ENCODE measurements around the gene PTPMT1.
A peak's percentile ranks its signal among the peaks of the same experiment; 100 is the strongest.

PTPMT1 gene

DNA sequence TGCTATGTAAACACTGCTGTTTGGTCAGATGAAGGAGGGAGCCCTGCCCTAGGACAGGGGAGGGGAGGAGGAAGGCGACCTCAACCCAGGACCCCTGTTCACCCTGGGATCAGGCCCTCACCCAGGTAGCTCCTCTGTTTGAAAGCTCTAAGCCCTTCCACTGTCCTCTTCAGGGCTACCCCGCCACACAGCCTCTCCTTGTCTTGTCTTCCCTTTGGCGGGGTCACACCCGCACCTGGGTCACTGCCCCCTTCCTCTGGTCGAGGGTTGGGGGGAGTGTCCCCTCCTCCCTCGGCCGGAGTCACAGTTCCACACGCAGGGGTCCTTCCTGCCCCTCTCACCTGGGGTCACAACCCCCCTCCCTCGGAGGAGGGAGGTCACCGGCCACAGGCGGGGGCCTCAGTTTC lies 463 bp upstream of the PTPMT1 start:
- Histone ChIP-seq H3K79me2 (peaks cover 6% of the 10 kb centered on the region), H3K9me3 (ENCODE audit: control insufficient read depth, low read length) (no peaks in the 10 kb centered on the region), H2AFZ (peak overlapping the region; percentile 81), H3K27ac (peak overlapping the region; percentile 47), H3K4me3 (ENCODE audit: low read depth, low read length) (peak overlapping the region; percentile 63), H3K36me3 (ENCODE audit: control insufficient read depth, insufficient read depth, low read length) (no peaks in the 10 kb centered on the region), H3K4me2 (ENCODE audit: low read length) (peak overlapping the region; percentile 80), H3K9ac (no peak overlapping the region), H3K27me3 (ENCODE audit: control insufficient read depth, insufficient read depth, low read length) (no peaks in the 10 kb centered on the region), H3K4me1 (no peaks in the 10 kb centered on the region)
- TF ChIP-seq, protein P1, sequence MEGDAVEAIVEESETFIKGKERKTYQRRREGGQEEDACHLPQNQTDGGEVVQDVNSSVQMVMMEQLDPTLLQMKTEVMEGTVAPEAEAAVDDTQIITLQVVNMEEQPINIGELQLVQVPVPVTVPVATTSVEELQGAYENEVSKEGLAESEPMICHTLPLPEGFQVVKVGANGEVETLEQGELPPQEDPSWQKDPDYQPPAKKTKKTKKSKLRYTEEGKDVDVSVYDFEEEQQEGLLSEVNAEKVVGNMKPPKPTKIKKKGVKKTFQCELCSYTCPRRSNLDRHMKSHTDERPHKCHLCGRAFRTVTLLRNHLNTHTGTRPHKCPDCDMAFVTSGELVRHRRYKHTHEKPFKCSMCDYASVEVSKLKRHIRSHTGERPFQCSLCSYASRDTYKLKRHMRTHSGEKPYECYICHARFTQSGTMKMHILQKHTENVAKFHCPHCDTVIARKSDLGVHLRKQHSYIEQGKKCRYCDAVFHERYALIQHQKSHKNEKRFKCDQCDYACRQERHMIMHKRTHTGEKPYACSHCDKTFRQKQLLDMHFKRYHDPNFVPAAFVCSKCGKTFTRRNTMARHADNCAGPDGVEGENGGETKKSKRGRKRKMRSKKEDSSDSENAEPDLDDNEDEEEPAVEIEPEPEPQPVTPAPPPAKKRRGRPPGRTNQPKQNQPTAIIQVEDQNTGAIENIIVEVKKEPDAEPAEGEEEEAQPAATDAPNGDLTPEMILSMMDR (IDR thresholded peaks at IDR 0.05) = no peak

DNA sequence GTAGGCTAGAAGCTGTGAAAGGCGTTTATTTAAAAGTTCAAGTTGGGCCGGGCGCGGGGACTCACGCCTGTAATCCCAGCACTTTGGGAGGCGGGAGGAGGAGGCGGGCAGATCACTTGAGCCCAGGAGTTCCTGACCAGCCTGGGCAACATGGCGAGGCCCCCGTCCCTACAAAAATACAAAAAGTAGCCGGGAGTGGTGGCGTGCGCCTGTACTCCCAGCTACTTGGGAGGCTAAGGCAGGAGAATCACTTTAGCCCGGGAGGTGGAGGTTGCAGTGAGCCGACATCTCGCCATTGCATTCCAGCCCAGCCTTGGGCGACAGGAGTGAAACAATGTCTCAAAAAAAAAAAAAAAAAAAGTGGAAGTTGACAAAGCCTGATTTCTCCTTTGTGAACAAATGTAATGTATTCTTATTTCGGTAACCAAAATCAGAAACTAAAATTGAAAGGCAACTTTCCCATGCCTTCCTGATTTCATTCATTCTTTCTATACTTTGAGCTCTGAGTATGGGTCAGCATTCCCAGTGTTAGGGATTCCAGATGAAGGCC lies 825 bp downstream of the PTPMT1 start:
- Histone ChIP-seq H3K4me2 (ENCODE audit: low read length) (peak overlapping the region; percentile 80), H3K79me2 (peaks cover 6% of the 10 kb centered on the region), H3K27ac (no peak overlapping the region), H2AFZ (peak overlapping the region; percentile 87), H3K4me1 (no peaks in the 10 kb centered on the region), H3K9me3 (ENCODE audit: control insufficient read depth, low read length) (no peaks in the 10 kb centered on the region), H3K4me3 (ENCODE audit: low read depth, low read length) (peak overlapping the region; percentile 64), H3K27me3 (ENCODE audit: control insufficient read depth, insufficient read depth, low read length) (no peaks in the 10 kb centered on the region), H3K9ac (no peak overlapping the region), H3K36me3 (ENCODE audit: control insufficient read depth, insufficient read depth, low read length) (no peaks in the 10 kb centered on the region)
- TF ChIP-seq, protein P1 (IDR thresholded peaks at IDR 0.05) = no peak

DNA sequence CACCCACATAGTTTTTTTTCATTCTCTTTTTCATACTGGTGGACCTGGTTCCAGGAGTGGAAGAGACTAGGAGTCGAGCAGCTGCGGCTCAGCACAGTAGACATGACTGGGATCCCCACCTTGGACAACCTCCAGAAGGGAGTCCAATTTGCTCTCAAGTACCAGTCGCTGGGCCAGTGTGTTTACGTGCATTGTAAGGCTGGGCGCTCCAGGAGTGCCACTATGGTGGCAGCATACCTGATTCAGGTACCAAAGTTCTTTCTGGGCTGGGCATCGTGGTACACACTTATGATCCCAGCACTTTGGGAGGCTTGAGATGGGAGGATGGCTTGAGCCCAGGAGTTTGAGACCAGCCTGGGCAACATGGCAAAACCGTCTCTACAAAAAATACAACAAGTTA lies 4.2 kb downstream of the PTPMT1 start:
- Histone ChIP-seq H3K27ac (no peak overlapping the region), H3K27me3 (ENCODE audit: control insufficient read depth, insufficient read depth, low read length) (no peaks in the 10 kb centered on the region), H3K4me1 (no peaks in the 10 kb centered on the region)

DNA sequence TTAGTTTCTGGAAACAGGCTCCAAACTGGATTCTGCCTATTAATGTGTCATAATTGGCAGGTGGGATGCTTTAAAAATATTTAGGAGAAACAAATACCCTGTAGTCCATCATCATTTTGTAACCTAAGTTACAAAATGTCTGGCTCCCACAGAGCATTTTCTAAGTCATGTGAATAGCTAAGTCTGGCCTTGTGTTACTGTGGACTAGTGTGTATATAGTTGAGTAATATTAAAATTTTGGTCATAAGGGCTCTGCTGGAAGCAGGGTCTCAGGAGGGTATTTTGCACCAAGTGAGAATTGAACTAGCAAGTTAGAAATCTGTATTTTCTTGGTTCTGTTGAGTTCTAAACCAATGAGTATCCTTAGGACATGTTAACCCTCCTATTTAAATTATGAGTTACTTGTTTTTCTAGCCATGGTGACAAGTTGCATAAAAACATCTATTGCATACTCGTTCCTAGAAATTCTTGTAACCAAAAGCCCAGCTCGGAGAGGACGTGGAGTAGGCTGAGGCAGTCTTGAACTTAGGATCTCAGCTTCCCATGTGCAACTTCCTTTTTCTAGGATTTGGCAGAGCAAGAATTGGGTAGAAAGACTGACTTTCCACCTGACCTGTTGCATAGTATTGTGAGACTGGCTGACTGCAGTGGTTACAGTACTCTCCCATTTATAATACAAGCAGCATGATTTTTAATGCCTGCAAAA lies 5.4 kb downstream of the PTPMT1 start:
- H3K4me3 ChIP-seq (ENCODE audit: low read depth, low read length) = no peak overlapping the region
- no peak overlapping the region for H2AFZ ChIP-seq
- TF ChIP-seq, protein P1 (IDR thresholded peaks at IDR 0.05) = no peak
- no peak overlapping the region for H3K9ac ChIP-seq
- no peaks in the 10 kb centered on the region for H3K27me3 ChIP-seq (ENCODE audit: control insufficient read depth, insufficient read depth, low read length)
- no peaks in the 10 kb centered on the region for H3K36me3 ChIP-seq (ENCODE audit: control insufficient read depth, insufficient read depth, low read length)
- H3K4me1 ChIP-seq = no peaks in the 10 kb centered on the region
- H3K27ac ChIP-seq = no peak overlapping the region
- H3K9me3 ChIP-seq (ENCODE audit: control insufficient read depth, low read length) = no peaks in the 10 kb centered on the region
- H3K79me2 ChIP-seq = peaks cover 4% of the 10 kb centered on the region
- H3K4me2 ChIP-seq (ENCODE audit: low read length) = no peak overlapping the region

More for the DNA sequence above, 4.2 kb downstream of the PTPMT1 start:
- no peak overlapping the region for H3K4me2 ChIP-seq (ENCODE audit: low read length)
- H3K4me3 ChIP-seq (ENCODE audit: low read depth, low read length) = no peak overlapping the region
- H2AFZ ChIP-seq = no peak overlapping the region
- peaks cover 6% of the 10 kb centered on the region for H3K79me2 ChIP-seq
- TF ChIP-seq, protein P1 (IDR thresholded peaks at IDR 0.05) = no peak
- H3K36me3 ChIP-seq (ENCODE audit: control insufficient read depth, insufficient read depth, low read length) = no peaks in the 10 kb centered on the region
- no peak overlapping the region for H3K9ac ChIP-seq
- no peaks in the 10 kb centered on the region for H3K9me3 ChIP-seq (ENCODE audit: control insufficient read depth, low read length)

DNA sequence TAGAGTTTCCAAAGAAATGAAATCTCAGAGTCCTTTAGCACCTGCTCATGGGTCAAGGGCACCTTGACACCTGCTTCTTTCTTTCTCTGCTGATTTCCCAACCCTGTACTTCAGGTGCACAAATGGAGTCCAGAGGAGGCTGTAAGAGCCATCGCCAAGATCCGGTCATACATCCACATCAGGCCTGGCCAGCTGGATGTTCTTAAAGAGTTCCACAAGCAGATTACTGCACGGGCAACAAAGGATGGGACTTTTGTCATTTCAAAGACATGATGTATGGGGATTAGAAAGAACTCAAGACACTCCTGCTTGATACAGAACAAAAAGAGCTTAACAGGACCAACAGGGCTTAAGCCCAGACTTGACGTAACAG lies 5.9 kb downstream of the PTPMT1 start:
- Histone ChIP-seq H3K4me2 (ENCODE audit: low read length) (no peak overlapping the region), H3K27me3 (ENCODE audit: control insufficient read depth, insufficient read depth, low read length) (no peaks in the 10 kb centered on the region), H3K9me3 (ENCODE audit: control insufficient read depth, low read length) (no peaks in the 10 kb centered on the region), H3K4me1 (no peaks in the 10 kb centered on the region), H3K36me3 (ENCODE audit: control insufficient read depth, insufficient read depth, low read length) (no peaks in the 10 kb centered on the region), H3K79me2 (no peaks in the 10 kb centered on the region), H3K27ac (no peak overlapping the region), H3K9ac (no peak overlapping the region), H2AFZ (no peak overlapping the region), H3K4me3 (ENCODE audit: low read depth, low read length) (no peak overlapping the region)
- TF ChIP-seq, protein P1 (IDR thresholded peaks at IDR 0.05) = no peak

Data from parathyroid adenoma (tissue), 2 donors.